Smooth muscle cell (in vitro differentiated cells): ENCODE data around the gene DISC1. TPM values are rescaled to one million over a fixed set of nuclear protein-coding genes. Genes with fewer than 3 reads are reported as not detected.

ENCODE experiments used
- DNase-seq: peaks from one replicate; lab custom pipeline; 2025; ENCODE audit not compliant: unreplicated experiment; lab: John Stamatoyannopoulos, UW
- H2AFZ ChIP-seq: fragments of 200-600 bp; sonication (generic); 2 replicates; pipeline ENCODE4 v1.6.0; 2016; ENCODE audit warnings: antibody characterized with exemption, low read depth, mild to moderate bottlenecking
- H3F3A ChIP-seq: fragments of 200-600 bp; sonication (generic); 2 replicates; pipeline ENCODE4 v1.6.0; 2017; ENCODE audit warnings: antibody characterized with exemption, low read depth
- H3K27ac ChIP-seq: fragments of 200-600 bp; sonication (generic); 2 replicates; pipeline ENCODE4 v1.5.1; 2016; ENCODE audit warnings: low read depth, mild to moderate bottlenecking
- H3K27me3 ChIP-seq: fragments of 200-600 bp; sonication (generic); 2 replicates; pipeline ENCODE4 v1.6.1; 2016; ENCODE audit warnings: low read depth, mild to moderate bottlenecking
- H3K36me3 ChIP-seq: fragments of 200-600 bp; sonication (generic); 2 replicates; pipeline ENCODE4 v1.5.1; 2016; ENCODE audit warnings: low read depth
- H3K4me1 ChIP-seq: fragments of 200-600 bp; sonication (generic); 2 replicates; pipeline ENCODE4 v1.5.1; 2016; ENCODE audit warnings: low read depth
- H3K4me2 ChIP-seq: fragments of 200-600 bp; sonication (generic); 2 replicates; pipeline ENCODE4 v1.6.0; 2016; ENCODE audit warnings: mild to moderate bottlenecking
- H3K4me3 ChIP-seq: fragments of 200-600 bp; sonication (generic); 2 replicates; pipeline ENCODE4 v1.5.1; 2016; ENCODE audit warnings: mild to moderate bottlenecking
- H3K79me2 ChIP-seq: fragments of 200-600 bp; sonication (generic); 2 replicates; pipeline ENCODE4 v1.6.0; 2016; ENCODE audit warnings: low read depth, mild to moderate bottlenecking
- H3K9ac ChIP-seq: fragments of 200-600 bp; sonication (generic); 2 replicates; pipeline ENCODE4 v1.6.0; 2016; ENCODE audit warnings: low read depth
- H3K9me3 ChIP-seq: fragments of 200-600 bp; sonication (generic); replicated peaks from 2 replicates; pipeline ENCODE4 v1.5.1; 2016; ENCODE audit warnings: low read depth
- H4K20me1 ChIP-seq: fragments of 200-600 bp; sonication (generic); 2 replicates; pipeline ENCODE4 v1.6.0; 2016; ENCODE audit warnings: low read depth
- WGBS: methylation state at CpG from one replicate; pipeline ENCODE4 v1.1.7; 2016; ENCODE audit warnings: low lambda C conversion rate; 5-methylcytosine and 5-hydroxymethylcytosine counted together
- polyA plus RNA-seq: library from polyadenylated mRNA; unstranded; fragments of >200 nt; fragmentation: Nextera tagmentation; extraction: Ambion mirVana; gene quantifications from 2 replicates; pipeline ENCODE4 v1.2.1, GENCODE V29; 2016
- total RNA-seq: library from RNA; depleted of rRNA; stranded (reverse); fragments of >200 nt; gene quantifications from 2 replicates; pipeline ENCODE4 v1.2.3, GENCODE V29; 2014
- TF ChIP-seq, protein P1 (sequence below): fragments of 200-600 bp; sonication (generic); IDR thresholded peaks from 2 replicates; pipeline ENCODE4 v1.5.1; 2017; ENCODE audit warnings: borderline replicate concordance, mild to moderate bottlenecking, antibody characterized with exemption; ENCODE audit not compliant: insufficient read depth, poor library complexity, severe bottlenecking

Gene DISC1
- total and polyA plus RNA-seq, 2 experiments from 2014 or later, result 0.89 to 4.3 TPM

- Histone ChIP-seq H3K27ac (no peak overlapping the region), H4K20me1 (no peaks in the 10 kb centered on the region), H3K4me1 (no peaks in the 10 kb centered on the region), H3K4me3 (no peak overlapping the region), H3K9me3 (no peaks in the 10 kb centered on the region), H2AFZ (no peak overlapping the region), H3K27me3 (no peaks in the 10 kb centered on the region), H3K9ac (no peak overlapping the region), H3K4me2 (no peak overlapping the region), H3F3A (no peaks in the 10 kb centered on the region), H3K36me3 (no peaks in the 10 kb centered on the region), H3K79me2 (no peaks in the 10 kb centered on the region)
- WGBS, result 91% methylated on average over 3 of the region's 3 CpGs
- TF ChIP-seq, protein P1, sequence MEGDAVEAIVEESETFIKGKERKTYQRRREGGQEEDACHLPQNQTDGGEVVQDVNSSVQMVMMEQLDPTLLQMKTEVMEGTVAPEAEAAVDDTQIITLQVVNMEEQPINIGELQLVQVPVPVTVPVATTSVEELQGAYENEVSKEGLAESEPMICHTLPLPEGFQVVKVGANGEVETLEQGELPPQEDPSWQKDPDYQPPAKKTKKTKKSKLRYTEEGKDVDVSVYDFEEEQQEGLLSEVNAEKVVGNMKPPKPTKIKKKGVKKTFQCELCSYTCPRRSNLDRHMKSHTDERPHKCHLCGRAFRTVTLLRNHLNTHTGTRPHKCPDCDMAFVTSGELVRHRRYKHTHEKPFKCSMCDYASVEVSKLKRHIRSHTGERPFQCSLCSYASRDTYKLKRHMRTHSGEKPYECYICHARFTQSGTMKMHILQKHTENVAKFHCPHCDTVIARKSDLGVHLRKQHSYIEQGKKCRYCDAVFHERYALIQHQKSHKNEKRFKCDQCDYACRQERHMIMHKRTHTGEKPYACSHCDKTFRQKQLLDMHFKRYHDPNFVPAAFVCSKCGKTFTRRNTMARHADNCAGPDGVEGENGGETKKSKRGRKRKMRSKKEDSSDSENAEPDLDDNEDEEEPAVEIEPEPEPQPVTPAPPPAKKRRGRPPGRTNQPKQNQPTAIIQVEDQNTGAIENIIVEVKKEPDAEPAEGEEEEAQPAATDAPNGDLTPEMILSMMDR, result no peak
- DNase-seq, result no peak
These were observed 229.8 kb downstream of the DISC1 start for GRCh38 chr1:231856426-231856825.

DNA sequence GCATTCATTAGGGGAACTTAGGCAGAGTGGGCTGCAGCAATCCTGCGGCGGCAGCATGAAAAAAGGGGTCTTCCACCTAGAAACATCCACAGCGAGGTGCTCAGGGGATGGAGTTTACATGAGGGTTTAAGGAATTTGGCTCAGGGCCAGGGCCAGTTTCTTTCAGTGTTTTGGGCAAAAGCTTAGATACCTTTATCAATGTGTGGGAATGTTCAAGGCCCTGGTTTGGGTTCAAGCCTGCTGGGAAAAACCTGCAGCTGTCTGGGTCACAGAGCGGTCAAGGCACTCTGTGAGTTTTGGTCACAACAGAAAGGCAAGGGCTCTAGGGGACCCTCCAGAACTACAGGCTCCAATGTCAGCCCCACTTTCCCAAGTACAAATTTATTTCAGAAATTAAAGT is 230.3 kb downstream of the DISC1 start:
- TF ChIP-seq, protein P1, result no peak
- Histone ChIP-seq H2AFZ (no peak overlapping the region), H4K20me1 (no peaks in the 10 kb centered on the region), H3K4me1 (no peaks in the 10 kb centered on the region), H3K9ac (no peak overlapping the region), H3K27ac (no peak overlapping the region), H3F3A (no peaks in the 10 kb centered on the region), H3K79me2 (no peaks in the 10 kb centered on the region), H3K4me3 (no peak overlapping the region), H3K4me2 (no peak overlapping the region), H3K36me3 (no peaks in the 10 kb centered on the region), H3K9me3 (no peaks in the 10 kb centered on the region), H3K27me3 (no peaks in the 10 kb centered on the region)
- 97% methylated on average over 4 of the region's 4 CpGs for WGBS
- no peak for DNase-seq

- H3K4me2 ChIP-seq, result no peak overlapping the region
- DNase-seq, result no peak
- WGBS, result 78% methylated on average over 8 of the region's 8 CpGs
- H2AFZ ChIP-seq, result no peak overlapping the region
- no peak overlapping the region for H3K9ac ChIP-seq
- H3K27me3 ChIP-seq, result no peaks in the 10 kb centered on the region
- H3F3A ChIP-seq, result no peaks in the 10 kb centered on the region
- no peaks in the 10 kb centered on the region for H3K9me3 ChIP-seq
- no peaks in the 10 kb centered on the region for H3K79me2 ChIP-seq
- TF ChIP-seq, protein P1, result no peak
- no peak overlapping the region for H3K4me3 ChIP-seq
- no peaks in the 10 kb centered on the region for H4K20me1 ChIP-seq
- no peaks in the 10 kb centered on the region for H3K36me3 ChIP-seq
- no peaks in the 10 kb centered on the region for H3K4me1 ChIP-seq
- no peak overlapping the region for H3K27ac ChIP-seq
These were observed 231.1 kb downstream of the DISC1 start for GRCh38 chr1:231857609-231858135.

- Histone ChIP-seq H3K9ac (no peak overlapping the region), H3K4me2 (no peak overlapping the region), H3K27ac (no peak overlapping the region), H3F3A (no peaks in the 10 kb centered on the region), H3K4me1 (no peaks in the 10 kb centered on the region), H3K9me3 (no peaks in the 10 kb centered on the region), H4K20me1 (no peaks in the 10 kb centered on the region), H2AFZ (no peak overlapping the region), H3K36me3 (no peaks in the 10 kb centered on the region), H3K4me3 (no peak overlapping the region), H3K27me3 (no peaks in the 10 kb centered on the region), H3K79me2 (no peaks in the 10 kb centered on the region)
- no peak for DNase-seq
- WGBS, result 88% methylated on average over 5 of the region's 5 CpGs
- TF ChIP-seq, protein P1, result no peak
These were observed 233.9 kb downstream of the DISC1 start for GRCh38 chr1:231860221-231861088.
